SK-N-SH treated with all-trans-retinoic acid at 6 μM for 48 hours (cell line): ENCODE results near the gene NDRG3.

Experiments
- ATAC-seq: fragments of 200-7000 bp; cut with Tn5 transposase; 3 replicates; pipeline ENCODE4 v1.9.1; 2020; ENCODE audit warnings: mild to moderate bottlenecking, moderate library complexity
- ARNTL ChIP-seq: fragments of 450-650 bp; formaldehyde crosslinking; IDR thresholded peaks from 2 replicates; pipeline ENCODE4 v1.5.0; 2020; ENCODE audit warnings: low read depth, mild to moderate bottlenecking, moderate library complexity, borderline replicate concordance
- CREB5 ChIP-seq: fragments of 250-450 bp; sonication (Bioruptor Pico); IDR thresholded peaks from 2 replicates; pipeline ENCODE4 v1.5.1; 2020; ENCODE audit warnings: low read depth, mild to moderate bottlenecking, moderate library complexity
- CSDC2 ChIP-seq: fragments of 250-450 bp; sonication (Bioruptor Pico); IDR thresholded peaks from 2 replicates; pipeline ENCODE4 v1.5.0; 2020; ENCODE audit warnings: mild to moderate bottlenecking, moderate library complexity
- ESRRG ChIP-seq: fragments of 250-450 bp; sonication (Bioruptor Pico); IDR thresholded peaks from 2 replicates; pipeline ENCODE4 v1.6.1; 2021; ENCODE audit warnings: mild to moderate bottlenecking
- ISL1 ChIP-seq: fragments of 250-450 bp; sonication (Bioruptor Pico); IDR thresholded peaks from 2 replicates; pipeline ENCODE4 v2.1.2; 2022; ENCODE audit warnings: mild to moderate bottlenecking, moderate library complexity
- OSR1 ChIP-seq: fragments of 250-450 bp; sonication (Bioruptor Pico); IDR thresholded peaks from 2 replicates; pipeline ENCODE4 v1.8.0; 2022; ENCODE audit warnings: moderate library complexity, mild to moderate bottlenecking, inconsistent platforms
- PPARA ChIP-seq: fragments of 250-450 bp; sonication (Bioruptor Pico); IDR thresholded peaks from 2 replicates; pipeline ENCODE4 v1.5.0; 2020; ENCODE audit warnings: mild to moderate bottlenecking, borderline replicate concordance
- RARB ChIP-seq: fragments of 250-450 bp; sonication (Bioruptor Pico); IDR thresholded peaks from 2 replicates; pipeline ENCODE4 v1.8.0; 2021; ENCODE audit warnings: mild to moderate bottlenecking, moderate library complexity
- SNAI2 ChIP-seq: fragments of 250-450 bp; sonication (Bioruptor Pico); IDR thresholded peaks from 2 replicates; pipeline ENCODE4 v1.5.0; 2020; ENCODE audit warnings: mild to moderate bottlenecking, moderate library complexity
- TCF4 ChIP-seq: fragments of 250-450 bp; sonication (Bioruptor Pico); IDR thresholded peaks from 2 replicates; pipeline ENCODE4 v1.8.0; 2021; ENCODE audit warnings: mild to moderate bottlenecking, moderate library complexity, borderline replicate concordance
- TOX ChIP-seq: fragments of 250-450 bp; sonication (Bioruptor Pico); IDR thresholded peaks from 2 replicates; pipeline ENCODE4 v1.8.0; 2021; ENCODE audit warnings: mild to moderate bottlenecking, moderate library complexity, borderline replicate concordance
- ZC3H10 ChIP-seq: fragments of 250-450 bp; sonication (Bioruptor Pico); IDR thresholded peaks from 2 replicates; pipeline ENCODE4 v1.5.1; 2021; ENCODE audit warnings: mild to moderate bottlenecking, moderate library complexity
- ZFP30 ChIP-seq: fragments of 450-650 bp; formaldehyde crosslinking; IDR thresholded peaks from 2 replicates; pipeline ENCODE4 v1.5.0; 2022; ENCODE audit warnings: mild to moderate bottlenecking, moderate library complexity
- ZNF565 ChIP-seq: fragments of 450-650 bp; formaldehyde crosslinking; conservative IDR thresholded peaks from 2 replicates; pipeline ENCODE4 v1.5.0; 2020; ENCODE audit warnings: low read depth, mild to moderate bottlenecking, moderate library complexity
- ZNF70 ChIP-seq: fragments of 450-650 bp; formaldehyde crosslinking; IDR thresholded peaks from 2 replicates; pipeline ENCODE4 v1.5.0; 2020; ENCODE audit warnings: mild to moderate bottlenecking, moderate library complexity
- ZNF8 ChIP-seq: fragments of 450-650 bp; formaldehyde crosslinking; IDR thresholded peaks from 2 replicates; pipeline ENCODE4 v1.5.0; 2020; ENCODE audit warnings: mild to moderate bottlenecking, moderate library complexity
- TF ChIP-seq, protein P1 (sequence below): fragments of 250-450 bp; sonication (Bioruptor Pico); IDR thresholded peaks from 2 replicates; pipeline ENCODE4 v1.5.0; 2020; ENCODE audit warnings: mild to moderate bottlenecking, moderate library complexity
- TF ChIP-seq, protein P2 (sequence below): fragments of 250-450 bp; sonication (Bioruptor Pico); IDR thresholded peaks from 2 replicates; pipeline ENCODE4 v1.8.0; 2020; ENCODE audit warnings: mild to moderate bottlenecking, moderate library complexity, borderline replicate concordance
- TF ChIP-seq, protein P3 (sequence below): fragments of 250-450 bp; sonication (Bioruptor Pico); IDR thresholded peaks from 2 replicates; pipeline ENCODE4 v1.8.0; 2021; ENCODE audit warnings: low read depth, mild to moderate bottlenecking, moderate library complexity, borderline replicate concordance

NDRG3 gene

DNA sequence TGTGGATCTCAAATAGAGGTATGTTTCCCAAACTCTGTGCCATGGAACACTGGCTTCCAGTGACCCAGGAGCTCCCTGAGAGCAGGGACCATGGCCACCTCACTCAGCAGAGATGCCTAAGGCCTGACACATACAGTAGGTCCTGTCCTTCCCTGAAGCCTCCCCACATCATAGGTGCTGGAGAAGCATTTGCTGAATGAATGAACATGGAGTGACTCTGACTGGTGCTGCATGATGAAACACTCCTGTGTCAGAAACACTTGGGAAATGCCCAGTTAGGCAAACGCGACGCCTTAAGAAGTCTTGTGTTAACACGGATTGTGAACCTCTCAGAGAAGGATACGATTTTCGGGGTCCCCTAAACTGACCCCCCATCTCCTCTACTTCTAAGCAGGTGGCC, 114.2 kb downstream of the NDRG3 start (continued):
- TF ChIP-seq, protein P1, sequence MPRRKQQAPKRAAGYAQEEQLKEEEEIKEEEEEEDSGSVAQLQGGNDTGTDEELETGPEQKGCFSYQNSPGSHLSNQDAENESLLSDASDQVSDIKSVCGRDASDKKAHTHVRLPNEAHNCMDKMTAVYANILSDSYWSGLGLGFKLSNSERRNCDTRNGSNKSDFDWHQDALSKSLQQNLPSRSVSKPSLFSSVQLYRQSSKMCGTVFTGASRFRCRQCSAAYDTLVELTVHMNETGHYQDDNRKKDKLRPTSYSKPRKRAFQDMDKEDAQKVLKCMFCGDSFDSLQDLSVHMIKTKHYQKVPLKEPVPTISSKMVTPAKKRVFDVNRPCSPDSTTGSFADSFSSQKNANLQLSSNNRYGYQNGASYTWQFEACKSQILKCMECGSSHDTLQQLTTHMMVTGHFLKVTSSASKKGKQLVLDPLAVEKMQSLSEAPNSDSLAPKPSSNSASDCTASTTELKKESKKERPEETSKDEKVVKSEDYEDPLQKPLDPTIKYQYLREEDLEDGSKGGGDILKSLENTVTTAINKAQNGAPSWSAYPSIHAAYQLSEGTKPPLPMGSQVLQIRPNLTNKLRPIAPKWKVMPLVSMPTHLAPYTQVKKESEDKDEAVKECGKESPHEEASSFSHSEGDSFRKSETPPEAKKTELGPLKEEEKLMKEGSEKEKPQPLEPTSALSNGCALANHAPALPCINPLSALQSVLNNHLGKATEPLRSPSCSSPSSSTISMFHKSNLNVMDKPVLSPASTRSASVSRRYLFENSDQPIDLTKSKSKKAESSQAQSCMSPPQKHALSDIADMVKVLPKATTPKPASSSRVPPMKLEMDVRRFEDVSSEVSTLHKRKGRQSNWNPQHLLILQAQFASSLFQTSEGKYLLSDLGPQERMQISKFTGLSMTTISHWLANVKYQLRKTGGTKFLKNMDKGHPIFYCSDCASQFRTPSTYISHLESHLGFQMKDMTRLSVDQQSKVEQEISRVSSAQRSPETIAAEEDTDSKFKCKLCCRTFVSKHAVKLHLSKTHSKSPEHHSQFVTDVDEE = no peak
- TF ChIP-seq ZC3H10 (CRISPR knock-in tag) = no peak
- TF ChIP-seq ESRRG = no peak
- no peak for TF ChIP-seq OSR1 (CRISPR knock-in tag)
- no peak for TF ChIP-seq SNAI2 (CRISPR knock-in tag)
- TF ChIP-seq ZNF8 = no peak
- no peak for TF ChIP-seq TCF4
- TF ChIP-seq ISL1 (CRISPR knock-in tag) = no peak
- no peak for TF ChIP-seq TOX (CRISPR knock-in tag)
- no peak for TF ChIP-seq ZNF70 (CRISPR knock-in tag)
- TF ChIP-seq CSDC2 (CRISPR knock-in tag) = no peak
- no peak for TF ChIP-seq ZNF565 (CRISPR knock-in tag)
- TF ChIP-seq ARNTL = no peak

GRCh38 chr20:36629719-36630681, 115.9 kb downstream of the NDRG3 start:
- no peak for ATAC-seq

More at GRCh38 chr20:36629719-36630681, 115.9 kb downstream of the NDRG3 start:
- TF ChIP-seq, protein P2, sequence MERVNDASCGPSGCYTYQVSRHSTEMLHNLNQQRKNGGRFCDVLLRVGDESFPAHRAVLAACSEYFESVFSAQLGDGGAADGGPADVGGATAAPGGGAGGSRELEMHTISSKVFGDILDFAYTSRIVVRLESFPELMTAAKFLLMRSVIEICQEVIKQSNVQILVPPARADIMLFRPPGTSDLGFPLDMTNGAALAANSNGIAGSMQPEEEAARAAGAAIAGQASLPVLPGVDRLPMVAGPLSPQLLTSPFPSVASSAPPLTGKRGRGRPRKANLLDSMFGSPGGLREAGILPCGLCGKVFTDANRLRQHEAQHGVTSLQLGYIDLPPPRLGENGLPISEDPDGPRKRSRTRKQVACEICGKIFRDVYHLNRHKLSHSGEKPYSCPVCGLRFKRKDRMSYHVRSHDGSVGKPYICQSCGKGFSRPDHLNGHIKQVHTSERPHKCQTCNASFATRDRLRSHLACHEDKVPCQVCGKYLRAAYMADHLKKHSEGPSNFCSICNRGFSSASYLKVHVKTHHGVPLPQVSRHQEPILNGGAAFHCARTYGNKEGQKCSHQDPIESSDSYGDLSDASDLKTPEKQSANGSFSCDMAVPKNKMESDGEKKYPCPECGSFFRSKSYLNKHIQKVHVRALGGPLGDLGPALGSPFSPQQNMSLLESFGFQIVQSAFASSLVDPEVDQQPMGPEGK (CRISPR knock-in tag) = no peak
- TF ChIP-seq, protein P1 = no peak
- TF ChIP-seq ISL1 (CRISPR knock-in tag) (no peak), PPARA (CRISPR knock-in tag) (no peak), TOX (CRISPR knock-in tag) (no peak), CREB5 (CRISPR knock-in tag) (no peak), ZFP30 (CRISPR knock-in tag) (no peak), ZNF70 (CRISPR knock-in tag) (no peak), SNAI2 (CRISPR knock-in tag) (no peak), RARB (no peak)
- TF ChIP-seq, protein P3, sequence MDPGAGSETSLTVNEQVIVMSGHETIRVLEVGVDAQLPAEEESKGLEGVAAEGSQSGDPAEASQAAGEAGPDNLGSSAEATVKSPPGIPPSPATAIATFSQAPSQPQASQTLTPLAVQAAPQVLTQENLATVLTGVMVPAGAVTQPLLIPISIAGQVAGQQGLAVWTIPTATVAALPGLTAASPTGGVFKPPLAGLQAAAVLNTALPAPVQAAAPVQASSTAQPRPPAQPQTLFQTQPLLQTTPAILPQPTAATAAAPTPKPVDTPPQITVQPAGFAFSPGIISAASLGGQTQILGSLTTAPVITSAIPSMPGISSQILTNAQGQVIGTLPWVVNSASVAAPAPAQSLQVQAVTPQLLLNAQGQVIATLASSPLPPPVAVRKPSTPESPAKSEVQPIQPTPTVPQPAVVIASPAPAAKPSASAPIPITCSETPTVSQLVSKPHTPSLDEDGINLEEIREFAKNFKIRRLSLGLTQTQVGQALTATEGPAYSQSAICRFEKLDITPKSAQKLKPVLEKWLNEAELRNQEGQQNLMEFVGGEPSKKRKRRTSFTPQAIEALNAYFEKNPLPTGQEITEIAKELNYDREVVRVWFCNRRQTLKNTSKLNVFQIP (CRISPR knock-in tag) = no peak
